T47D (cell line): ENCODE data around the gene BPIFB1.

Source experiments
- DNase-seq, 2 experiments: peaks; one replicate each; pipeline versions ENCODE4 v3.0.0 to v3.0.0-alpha.2; 2011 to 2012; ENCODE audit warnings: low read depth in 1 of 2, low spot score in 1 of 2
- JUND ChIP-seq: IDR thresholded peaks from 2 replicates; pipeline ENCODE4 v1.6.1; 2012; ENCODE audit warnings: low read depth
- in situ Hi-C: cut with HindIII; loops from 2 replicates; pipeline ENCODE4 v1.10.0; 2016; ENCODE audit warnings: low sequenced_read_pairs, low pct_unique_long_range_greater_than_20kb

The BPIFB1 gene, protein sequence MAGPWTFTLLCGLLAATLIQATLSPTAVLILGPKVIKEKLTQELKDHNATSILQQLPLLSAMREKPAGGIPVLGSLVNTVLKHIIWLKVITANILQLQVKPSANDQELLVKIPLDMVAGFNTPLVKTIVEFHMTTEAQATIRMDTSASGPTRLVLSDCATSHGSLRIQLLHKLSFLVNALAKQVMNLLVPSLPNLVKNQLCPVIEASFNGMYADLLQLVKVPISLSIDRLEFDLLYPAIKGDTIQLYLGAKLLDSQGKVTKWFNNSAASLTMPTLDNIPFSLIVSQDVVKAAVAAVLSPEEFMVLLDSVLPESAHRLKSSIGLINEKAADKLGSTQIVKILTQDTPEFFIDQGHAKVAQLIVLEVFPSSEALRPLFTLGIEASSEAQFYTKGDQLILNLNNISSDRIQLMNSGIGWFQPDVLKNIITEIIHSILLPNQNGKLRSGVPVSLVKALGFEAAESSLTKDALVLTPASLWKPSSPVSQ

GRCh38 chr20:33282991-33283555 lies at the start of gene BPIFB1:
Gene BPIFB1, plus strand, starts transcription at chr20:33283214. Its CDS starts 2,860 bp downstream, at chr20:33286074.
- no peak for TF ChIP-seq JUND
- peak in 1 of 2 experiments; percentile 56 for DNase-seq
- in situ Hi-C loops = no loop called here

GRCh38 chr20:33234050-33234449 lies 49.0 kb upstream of the BPIFB1 start:
- DNase-seq = no peak
- TF ChIP-seq JUND = no peak
- in situ Hi-C loops = no loop called here

- in situ Hi-C loops = no loop called here
Observed at GRCh38 chr20:33235696-33236095, 47.3 kb upstream of the BPIFB1 start, which contains the start of gene BPIFA1. Gene BPIFA1, plus strand, starts transcription at chr20:33235996. Its CDS starts 1,716 bp downstream, at chr20:33237712.

GRCh38 chr20:33236351-33236750 lies 46.7 kb upstream of the BPIFB1 start:
- in situ Hi-C loops = no loop called here
- TF ChIP-seq JUND = no peak
- DNase-seq = no peak

More at GRCh38 chr20:33235696-33236095, 47.3 kb upstream of the BPIFB1 start, which contains the start of gene BPIFA1:
- no peak for TF ChIP-seq JUND
- no peak for DNase-seq

DNA sequence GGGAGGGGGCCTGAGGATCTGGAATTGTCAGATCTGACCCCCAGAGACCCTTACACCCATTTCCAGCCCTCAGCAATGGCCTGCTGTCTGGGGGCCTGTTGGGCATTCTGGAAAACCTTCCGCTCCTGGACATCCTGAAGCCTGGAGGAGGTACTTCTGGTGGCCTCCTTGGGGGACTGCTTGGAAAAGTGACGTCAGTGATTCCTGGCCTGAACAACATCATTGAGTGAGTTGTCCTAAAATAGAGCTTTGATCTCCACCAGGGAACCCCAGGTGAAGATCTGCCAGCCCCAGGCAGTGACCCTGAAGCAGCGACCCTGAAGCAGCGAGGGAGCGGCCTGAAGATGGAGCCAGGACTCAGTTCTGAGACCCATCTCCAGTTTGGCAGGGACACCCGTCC lies 45.0 kb upstream of the BPIFB1 start:
- in situ Hi-C loops = no loop called here
- no peak for TF ChIP-seq JUND
- no peak for DNase-seq

GRCh38 chr20:33239418-33239817 lies 43.6 kb upstream of the BPIFB1 start:
- in situ Hi-C loops = no loop called here

DNA sequence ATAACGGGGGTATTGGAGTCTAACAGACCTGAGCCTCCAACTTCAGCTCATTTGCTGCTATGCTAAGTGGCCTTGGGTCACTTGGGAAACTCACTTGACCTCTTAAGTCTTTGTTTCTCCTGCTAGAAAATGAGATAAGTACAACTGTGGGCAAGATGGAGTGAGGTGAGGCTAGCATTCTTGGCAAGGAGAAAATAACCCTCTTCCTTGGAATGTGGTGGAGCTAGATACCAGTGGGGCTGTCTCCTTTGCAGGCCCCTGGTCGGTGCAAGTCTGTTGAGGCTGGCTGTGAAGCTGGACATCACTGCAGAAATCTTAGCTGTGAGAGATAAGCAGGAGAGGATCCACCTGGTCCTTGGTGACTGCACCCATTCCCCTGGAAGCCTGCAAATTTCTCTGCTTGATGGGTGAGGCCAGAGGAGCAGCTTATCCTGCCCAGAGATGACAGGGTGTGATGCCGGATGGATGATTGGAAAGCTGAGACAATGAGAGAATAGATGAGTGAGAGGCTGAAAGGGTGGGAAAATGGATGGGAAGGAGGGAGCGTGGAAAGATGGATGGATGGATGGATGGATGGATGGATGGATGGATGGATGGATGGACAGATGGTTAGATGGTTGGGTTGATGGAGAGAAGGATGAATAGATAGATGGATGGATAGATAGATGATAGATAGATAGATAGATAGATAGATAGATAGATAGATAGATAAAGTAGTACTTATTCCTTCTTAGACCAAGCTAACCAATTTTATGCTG lies 42.9 kb upstream of the BPIFB1 start:
- in situ Hi-C loops = no loop called here
- DNase-seq = no peak
- no peak for TF ChIP-seq JUND

More at GRCh38 chr20:33239418-33239817, 43.6 kb upstream of the BPIFB1 start:
- no peak for TF ChIP-seq JUND
- no peak for DNase-seq

DNA sequence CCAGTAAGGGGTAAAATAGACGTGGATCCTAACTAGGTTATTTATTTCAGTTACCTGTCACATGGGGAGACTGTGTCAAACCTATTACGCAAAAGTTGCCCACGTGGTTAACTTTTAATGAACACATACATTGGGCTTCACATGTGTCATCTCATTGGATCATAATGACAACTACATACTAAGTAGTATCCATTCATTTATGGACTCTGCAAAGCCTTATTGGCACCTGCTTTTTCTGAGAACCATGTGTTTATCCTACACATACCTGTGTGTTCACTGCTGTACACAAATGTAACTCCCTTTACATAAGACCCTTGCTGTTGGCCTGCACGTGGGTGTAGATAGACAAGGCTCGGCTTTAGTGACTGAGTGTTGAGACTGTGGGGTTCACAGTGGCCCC lies 42.1 kb upstream of the BPIFB1 start:
- in situ Hi-C loops = no loop called here
- TF ChIP-seq JUND = no peak
- no peak for DNase-seq

- no peak for TF ChIP-seq JUND
- DNase-seq = no peak
- in situ Hi-C loops = no loop called here
Observed at GRCh38 chr20:33242319-33243100, 40.5 kb upstream of the BPIFB1 start.

DNA sequence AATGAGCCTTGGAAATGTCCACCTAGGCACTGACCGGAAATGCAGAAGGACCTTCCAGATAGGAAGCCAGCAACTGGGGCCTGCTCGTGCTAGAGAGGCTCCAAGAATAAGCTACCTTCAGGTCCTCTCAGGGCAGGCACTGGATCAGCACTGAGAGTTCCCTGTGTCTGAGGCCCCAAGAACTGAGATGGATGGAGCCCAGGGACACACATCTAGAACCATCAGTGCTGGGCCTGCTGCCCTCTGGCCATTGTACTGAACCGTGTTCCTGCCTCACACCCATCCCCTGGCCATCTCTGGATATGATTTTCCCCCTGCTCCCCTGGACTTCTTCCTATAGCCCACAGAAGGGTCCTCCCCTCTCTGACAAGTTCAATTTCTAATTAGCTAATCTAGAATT lies 36.9 kb upstream of the BPIFB1 start:
- no peak for TF ChIP-seq JUND
- in situ Hi-C loops = no loop called here

DNA sequence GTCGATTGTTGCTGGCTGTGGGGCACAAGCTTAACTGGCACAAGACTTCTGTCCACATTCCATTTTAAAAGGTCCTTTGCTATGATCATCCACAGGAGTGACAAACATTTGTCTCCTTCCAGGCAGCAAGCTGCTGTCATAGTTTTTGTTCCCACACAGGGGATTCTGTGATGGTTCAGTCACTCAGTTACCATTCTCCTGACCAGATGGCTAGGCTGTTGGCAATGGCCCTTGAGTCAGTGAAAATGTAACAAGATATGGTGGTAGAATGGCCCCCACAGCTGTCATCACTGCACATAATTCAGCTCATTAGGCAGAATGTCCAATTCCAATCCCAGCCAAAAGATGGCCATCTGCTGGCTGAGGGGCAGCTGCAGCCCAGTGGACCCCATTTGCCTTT lies 33.6 kb upstream of the BPIFB1 start:
- in situ Hi-C loops = no loop called here
- TF ChIP-seq JUND = no peak
- no peak for DNase-seq

More for the DNA sequence above, 36.9 kb upstream of the BPIFB1 start:
- no peak for DNase-seq

- in situ Hi-C loops = no loop called here
- no peak for DNase-seq
Observed at GRCh38 chr20:33250666-33251065, 32.3 kb upstream of the BPIFB1 start.

More at GRCh38 chr20:33250666-33251065, 32.3 kb upstream of the BPIFB1 start:
- TF ChIP-seq JUND = no peak
